Activated naive CD8-positive, alpha-beta T cell treated with anti-CD3 and anti-CD28 coated beads, Interleukin-2, amount 10 ng/mL, durations not matched to agents 7 days and 5 days (primary cell): Measurements from ENCODE around the gene EPB41L4A. TPM values are rescaled to one million over a fixed set of nuclear protein-coding genes. Genes with fewer than 3 reads are reported as not detected.

Experiments used
- ATAC-seq: fragments of 150-1000 bp; cut with Tn5 transposase; one replicate; pipeline ENCODE4 v1.10.0; 2021; ENCODE audit warnings: low read depth, moderate library complexity
- POLR2A ChIA-PET: fragments of 350-600 bp; sonication (Branson Sonifier 250); formaldehyde crosslinking; loops from one replicate; lab custom pipeline; 2021; ENCODE audit warnings: antibody characterized with exemption; lab: Charles Lee
- DNase-seq: peaks from one replicate; pipeline ENCODE4 v3.0.0; 2021
- H3K27ac Mint-ChIP-seq: one replicate; pipeline ENCODE4 v1.8.0; 2022; ENCODE audit warnings: mild to moderate bottlenecking, mixed read lengths
- H3K27me3 Mint-ChIP-seq: one replicate; pipeline ENCODE4 v1.8.0; 2022; ENCODE audit warnings: mild to moderate bottlenecking, moderate library complexity, mixed read lengths
- H3K36me3 Mint-ChIP-seq: one replicate; pipeline ENCODE4 v1.8.0; 2021; ENCODE audit warnings: mild to moderate bottlenecking, mixed read lengths
- H3K4me1 Mint-ChIP-seq: one replicate; pipeline ENCODE4 v1.8.0; 2021; ENCODE audit warnings: mixed read lengths
- H3K4me3 Mint-ChIP-seq: one replicate; pipeline ENCODE4 v1.8.0; 2022; ENCODE audit warnings: mild to moderate bottlenecking, moderate library complexity, mixed read lengths
- H3K9me3 Mint-ChIP-seq: one replicate; pipeline ENCODE4 v1.8.0; 2021; ENCODE audit warnings: mixed read lengths
- total RNA-seq, 2 experiments: library from RNA; stranded (reverse); gene quantifications; one replicate each; pipeline ENCODE4 v1.2.3, GENCODE V29; 2021

EPB41L4A gene
- total RNA-seq, 2 experiments from 2014 or later, result 0.11 to 1.0 TPM

DNA sequence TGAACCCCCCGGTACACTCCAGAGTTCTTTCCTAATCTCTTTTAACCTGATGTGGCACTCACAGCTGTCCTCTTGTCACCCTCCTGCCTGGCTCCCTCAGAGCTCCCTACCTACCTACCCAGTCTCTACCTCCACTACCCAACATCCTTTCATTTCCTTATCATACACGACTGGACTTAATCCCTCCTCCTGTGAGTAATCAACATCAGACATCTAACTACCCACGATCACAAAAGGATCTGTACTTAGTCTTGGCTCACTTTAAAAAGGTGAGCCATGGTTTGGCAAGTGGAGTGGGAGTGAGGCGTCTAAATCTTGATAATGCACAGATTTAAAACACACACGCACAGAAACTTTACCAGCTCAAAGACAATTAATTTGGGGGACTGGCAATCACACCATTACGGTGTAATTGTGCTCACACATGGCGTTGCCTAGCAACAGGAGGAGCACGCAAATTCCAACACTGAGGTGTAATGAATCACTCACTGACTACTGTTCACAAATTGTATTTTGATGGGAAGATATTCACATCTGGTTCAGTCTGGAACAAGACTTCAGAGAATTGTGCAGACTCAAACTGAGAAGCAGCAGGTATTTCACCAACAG lies 235.9 kb downstream of the EPB41L4A start:
- Mint-ChIP-seq H3K9me3 (no peaks in the 10 kb centered on the region), H3K4me1 (no peaks in the 10 kb centered on the region), H3K27ac (no peak overlapping the region), H3K4me3 (no peak overlapping the region), H3K36me3 (no peaks in the 10 kb centered on the region), H3K27me3 (peaks cover 50% of the 10 kb centered on the region)
- no peak for DNase-seq
- ATAC-seq, result no peak
- POLR2A ChIA-PET, result no interaction called here

DNA sequence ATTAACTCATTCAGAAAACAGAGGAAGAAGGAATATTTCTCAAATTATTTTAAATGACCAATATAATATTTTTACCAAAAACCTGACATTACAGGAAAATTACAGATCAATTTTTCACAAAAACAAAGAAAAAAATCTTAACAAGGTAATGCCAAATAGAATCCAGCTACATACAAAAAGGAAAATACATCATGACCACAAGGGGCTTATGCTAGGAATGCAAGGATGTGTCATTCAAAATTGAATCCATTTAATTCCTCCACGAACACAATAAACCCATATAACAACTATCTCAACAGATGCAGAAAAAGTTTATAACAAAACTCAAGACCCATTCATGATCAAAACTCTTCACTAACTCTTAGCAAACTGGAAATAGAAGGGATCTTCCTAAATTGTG lies 239.8 kb downstream of the EPB41L4A start:
- no peak overlapping the region for H3K4me3 Mint-ChIP-seq
- peaks cover 2% of the 10 kb centered on the region for H3K4me1 Mint-ChIP-seq

DNA sequence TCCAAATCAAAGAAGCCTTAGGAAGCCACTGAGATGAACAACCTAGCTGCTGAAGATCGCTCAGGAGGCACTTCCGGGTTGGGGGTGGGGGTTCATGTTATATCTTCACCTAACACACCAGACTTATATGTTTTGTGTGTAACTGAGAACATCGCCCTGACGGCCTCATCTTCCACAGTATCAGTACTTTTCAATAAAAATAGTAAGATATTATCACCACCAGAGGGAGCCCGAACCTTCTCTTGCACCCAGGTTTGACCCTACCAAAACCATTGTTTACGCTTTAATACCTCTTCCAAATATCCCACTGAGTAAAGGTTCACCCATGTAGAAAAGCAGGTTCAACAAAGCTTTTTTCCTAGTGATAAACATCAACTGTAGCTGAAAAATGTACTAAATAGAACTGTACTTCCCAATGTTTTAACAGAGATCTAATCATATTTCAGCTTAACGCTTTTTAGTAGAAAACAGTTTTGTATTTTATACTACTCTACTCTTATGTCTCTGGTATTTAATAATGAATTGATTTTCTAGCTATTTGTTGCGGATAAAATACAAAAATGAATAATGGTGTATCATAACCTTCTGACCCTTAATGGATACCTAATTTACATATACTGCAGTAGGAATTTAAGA lies 244.0 kb downstream of the EPB41L4A start:
- H3K27me3 Mint-ChIP-seq, result peaks cover 12% of the 10 kb centered on the region
- H3K4me1 Mint-ChIP-seq, result peaks cover 2% of the 10 kb centered on the region
- H3K36me3 Mint-ChIP-seq, result no peaks in the 10 kb centered on the region
- H3K27ac Mint-ChIP-seq, result no peak overlapping the region
- DNase-seq (no peak), ATAC-seq (peak; percentile 82)
- no peak overlapping the region for H3K4me3 Mint-ChIP-seq
- POLR2A ChIA-PET, result no interaction called here
- no peaks in the 10 kb centered on the region for H3K9me3 Mint-ChIP-seq

More for the DNA sequence above, 239.8 kb downstream of the EPB41L4A start:
- Mint-ChIP-seq H3K36me3 (no peaks in the 10 kb centered on the region), H3K27me3 (peaks cover 32% of the 10 kb centered on the region), H3K9me3 (no peaks in the 10 kb centered on the region), H3K27ac (no peak overlapping the region)
- POLR2A ChIA-PET, result no interaction called here
- ATAC-seq, result no peak
- DNase-seq, result no peak

DNA sequence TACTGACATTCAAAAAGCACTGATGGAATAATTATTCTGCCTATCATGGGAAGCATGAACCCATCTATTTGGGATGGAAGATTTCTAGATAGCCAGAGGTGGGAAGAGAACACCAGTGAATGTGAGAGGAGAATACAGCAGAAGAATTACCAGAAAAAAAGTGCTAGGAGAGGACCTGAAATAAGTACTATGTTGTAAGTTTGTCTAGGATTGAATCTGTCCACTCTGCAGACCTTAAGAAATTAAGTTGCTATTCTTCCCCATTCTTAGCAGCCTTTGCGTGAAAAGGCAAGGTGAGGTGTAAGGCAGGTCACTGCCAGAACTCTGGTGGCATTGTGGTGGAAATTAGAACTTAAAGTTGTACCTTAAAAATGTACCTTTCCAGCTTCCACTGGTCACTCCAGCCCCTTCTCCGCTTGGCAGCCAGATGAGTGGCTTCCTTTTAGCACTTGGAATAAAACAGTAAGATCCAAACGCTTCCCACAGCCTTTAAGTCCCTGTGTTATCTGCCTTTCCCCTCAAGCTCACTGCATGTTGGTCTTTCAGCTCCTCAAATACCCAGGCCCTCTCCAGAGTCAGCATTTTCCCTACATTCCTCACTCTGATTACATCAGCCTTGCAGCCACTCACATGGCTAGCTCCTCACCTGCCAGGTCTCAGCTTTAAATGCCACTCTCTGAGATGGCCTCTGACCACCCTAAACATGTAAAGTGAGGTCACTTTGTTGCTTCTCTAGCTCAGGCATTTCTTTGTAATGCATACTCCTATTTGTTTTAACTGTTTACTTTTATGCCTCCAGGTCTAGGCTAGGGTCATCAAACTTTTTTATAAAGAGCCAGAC lies 253.0 kb downstream of the EPB41L4A start:
- no peak overlapping the region for H3K4me3 Mint-ChIP-seq
- peaks cover 10% of the 10 kb centered on the region for H3K36me3 Mint-ChIP-seq

DNA sequence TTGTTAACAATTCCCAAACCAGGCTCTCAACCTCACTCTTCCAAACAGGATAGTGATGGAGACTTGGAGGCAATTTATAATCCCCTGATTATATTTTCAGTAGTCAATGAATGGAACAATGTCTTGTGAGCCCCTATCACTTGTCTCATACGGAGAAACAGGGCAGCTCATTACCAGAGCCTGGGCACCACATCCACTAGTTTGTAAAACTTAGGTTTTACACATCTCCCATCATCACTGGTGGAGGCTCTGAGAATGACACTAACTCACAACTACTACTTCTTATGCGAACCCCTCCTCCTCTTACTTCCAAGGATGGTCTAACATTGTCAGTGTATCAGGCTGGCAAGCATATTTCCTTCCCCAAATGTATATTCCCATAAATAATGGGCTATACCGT lies 253.7 kb downstream of the EPB41L4A start:
- Mint-ChIP-seq H3K27ac (peak overlapping the region; percentile 3), H3K36me3 (peaks cover 10% of the 10 kb centered on the region), H3K9me3 (peaks cover under 1% of the 10 kb centered on the region), H3K4me1 (peaks cover 15% of the 10 kb centered on the region), H3K27me3 (no peaks in the 10 kb centered on the region), H3K4me3 (no peak overlapping the region)
- ATAC-seq (no peak), DNase-seq (no peak)
- POLR2A ChIA-PET, result no interaction called here

More for the DNA sequence above, 253.0 kb downstream of the EPB41L4A start:
- no peak for ATAC-seq
- no peaks in the 10 kb centered on the region for H3K27me3 Mint-ChIP-seq
- POLR2A ChIA-PET, result no interaction called here
- DNase-seq, result no peak
- H3K9me3 Mint-ChIP-seq, result no peaks in the 10 kb centered on the region
- H3K27ac Mint-ChIP-seq, result no peak overlapping the region
- H3K4me1 Mint-ChIP-seq, result peaks cover 13% of the 10 kb centered on the region

DNA sequence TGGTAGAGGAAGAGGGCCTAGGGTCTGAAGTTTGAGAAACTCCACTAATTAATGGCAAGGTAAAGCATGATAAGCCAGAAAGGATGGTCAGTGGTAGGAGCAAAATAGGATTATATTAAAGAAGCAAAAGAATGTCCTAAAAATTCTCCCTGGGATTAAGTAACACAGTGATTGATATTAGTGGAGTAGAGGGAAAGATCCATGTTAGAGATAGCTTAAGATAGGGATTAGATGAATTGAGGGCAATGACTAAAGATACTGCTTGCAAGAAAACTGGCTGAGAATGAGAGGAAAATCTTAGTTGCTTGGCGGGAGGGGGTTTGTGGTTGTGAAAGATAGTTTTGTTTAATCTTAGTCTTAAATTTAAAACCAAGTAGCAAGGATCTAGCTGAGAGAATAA lies 255.6 kb downstream of the EPB41L4A start:
- no peak overlapping the region for H3K4me3 Mint-ChIP-seq
- POLR2A ChIA-PET, result no interaction called here
- DNase-seq, result no peak
- H3K9me3 Mint-ChIP-seq, result peaks cover 2% of the 10 kb centered on the region
- ATAC-seq, result no peak
- no peak overlapping the region for H3K27ac Mint-ChIP-seq
- peaks cover 10% of the 10 kb centered on the region for H3K36me3 Mint-ChIP-seq
- H3K4me1 Mint-ChIP-seq, result peaks cover 18% of the 10 kb centered on the region
- H3K27me3 Mint-ChIP-seq, result no peaks in the 10 kb centered on the region

DNA sequence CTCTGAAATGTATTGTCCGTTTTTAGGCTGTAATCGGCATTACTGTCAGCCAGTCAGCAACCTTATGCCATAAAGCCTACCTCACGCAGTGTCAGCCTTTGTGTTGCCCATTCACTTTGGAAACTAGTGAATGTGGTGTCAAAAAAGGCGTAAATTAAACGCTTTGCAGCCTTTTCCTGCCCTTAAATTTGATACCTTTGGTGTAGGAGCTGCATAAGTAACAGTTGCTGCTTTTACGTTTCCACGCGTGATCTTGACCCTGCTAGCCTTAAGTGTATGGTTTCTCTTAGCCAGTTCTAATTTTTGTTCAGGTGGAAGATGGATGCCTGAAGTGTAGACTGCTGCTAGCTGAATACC lies 257.7 kb downstream of the EPB41L4A start:
- Mint-ChIP-seq H3K27me3 (no peaks in the 10 kb centered on the region), H3K9me3 (peaks cover 2% of the 10 kb centered on the region), H3K27ac (peak overlapping the region; percentile 88), H3K36me3 (peaks cover 10% of the 10 kb centered on the region), H3K4me1 (peaks cover 18% of the 10 kb centered on the region), H3K4me3 (peak overlapping the region; percentile 92)
- no peak for DNase-seq
- no peak for ATAC-seq
- POLR2A ChIA-PET, result interaction anchor here (0.8 to 1.5 kb wide), 5 partner anchors 8 to 815 kb away, joined by 3 to 4 read pairs (median 4); partner anchors contain the start of genes DCP2 and NREP

DNA sequence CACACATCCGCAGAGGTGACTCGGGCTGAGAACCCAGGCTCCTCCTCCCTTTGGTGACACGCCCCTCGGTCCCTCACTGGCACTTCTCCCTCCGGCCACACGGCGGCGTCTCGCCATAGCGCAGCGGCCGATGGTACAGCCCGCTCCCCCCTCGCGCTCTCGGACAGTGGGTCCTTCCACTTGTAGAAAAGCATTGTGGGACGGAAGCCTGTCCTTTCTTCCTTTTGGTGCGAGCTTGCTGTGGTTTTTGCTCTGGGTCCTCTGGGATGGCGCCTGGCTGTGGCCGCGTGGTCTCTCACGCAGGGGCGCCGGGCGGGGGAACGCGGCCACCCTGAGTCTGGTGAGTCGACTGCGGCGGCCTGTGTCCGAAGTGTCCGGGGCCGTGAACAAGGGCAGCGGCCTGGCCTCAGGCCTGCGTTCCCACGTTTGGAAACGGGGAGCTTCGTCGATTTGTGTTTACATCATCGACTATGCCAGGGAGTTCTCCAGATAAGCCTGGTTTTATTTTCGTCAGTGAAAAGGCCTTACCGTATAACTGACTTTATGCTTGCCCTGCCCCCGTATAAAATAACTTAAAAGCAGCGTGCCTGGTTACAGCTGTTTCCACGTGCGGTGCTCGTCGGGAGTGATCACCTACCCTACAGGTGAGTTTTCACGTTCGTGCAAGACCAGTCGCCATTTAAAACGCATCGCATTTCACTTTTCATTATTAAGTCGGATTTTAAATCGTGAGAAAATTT lies 258.3 kb downstream of the EPB41L4A start:
- POLR2A ChIA-PET, result interaction anchor here (0.8 to 1.5 kb wide), 6 partner anchors 8 to 815 kb away, joined by 3 to 4 read pairs (median 4); partner anchors contain the start of genes DCP2 and NREP
- H3K36me3 Mint-ChIP-seq, result peaks cover 10% of the 10 kb centered on the region

DNA sequence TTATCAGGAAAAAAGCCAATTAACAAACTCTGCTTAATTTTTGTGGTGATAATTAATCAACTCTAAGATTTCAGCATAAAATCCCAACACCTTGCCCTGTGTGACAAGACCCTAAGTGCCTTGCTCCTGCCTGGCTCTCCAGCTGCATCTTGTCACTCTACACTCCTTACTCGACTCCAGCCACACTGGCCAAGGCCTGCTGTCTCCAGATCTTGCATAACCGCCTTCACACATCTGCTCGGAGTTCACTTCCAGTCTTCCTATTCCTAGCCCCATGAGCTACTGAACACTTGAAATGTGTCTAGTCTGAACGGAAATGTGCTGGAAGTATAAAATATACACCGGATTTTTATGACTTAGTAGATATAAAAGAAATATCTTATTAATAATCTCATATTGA lies 259.6 kb downstream of the EPB41L4A start:
- H3K4me1 Mint-ChIP-seq, result peaks cover 18% of the 10 kb centered on the region
- no peak for ATAC-seq
- peaks cover 8% of the 10 kb centered on the region for H3K36me3 Mint-ChIP-seq
- peaks cover 2% of the 10 kb centered on the region for H3K9me3 Mint-ChIP-seq
- no peak overlapping the region for H3K4me3 Mint-ChIP-seq
- DNase-seq, result no peak
- H3K27me3 Mint-ChIP-seq, result no peaks in the 10 kb centered on the region
- POLR2A ChIA-PET, result no interaction called here
- H3K27ac Mint-ChIP-seq, result no peak overlapping the region

More for the DNA sequence above, 258.3 kb downstream of the EPB41L4A start:
- Mint-ChIP-seq H3K27ac (peak overlapping the region; percentile 88), H3K27me3 (no peaks in the 10 kb centered on the region), H3K4me3 (peak overlapping the region; percentile 92), H3K4me1 (peaks cover 18% of the 10 kb centered on the region), H3K9me3 (peaks cover 2% of the 10 kb centered on the region)
- DNase-seq, result peak; percentile 95
- peak; percentile 92 for ATAC-seq

DNA sequence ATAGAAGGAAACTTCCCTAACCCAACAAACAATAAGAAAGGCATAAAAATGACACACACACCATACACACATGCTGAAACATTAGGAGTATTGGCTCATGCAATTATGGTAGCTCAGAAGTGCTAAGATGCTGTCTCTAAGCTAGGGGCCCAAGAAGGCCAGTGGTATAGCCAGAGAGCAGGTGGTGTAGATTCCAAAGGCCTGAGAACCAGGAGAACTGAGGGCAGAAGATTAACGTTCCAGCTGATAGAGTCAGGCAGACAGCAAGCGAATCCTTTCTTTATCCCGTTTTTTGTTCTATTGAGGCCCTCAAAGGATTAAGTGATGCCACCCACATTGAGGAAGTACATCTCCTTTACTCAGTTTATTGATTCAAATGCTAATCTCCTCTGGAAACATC lies 262.9 kb downstream of the EPB41L4A start:
- Mint-ChIP-seq H3K4me1 (peaks cover 5% of the 10 kb centered on the region), H3K9me3 (peaks cover 2% of the 10 kb centered on the region), H3K27ac (no peak overlapping the region), H3K4me3 (no peak overlapping the region), H3K27me3 (no peaks in the 10 kb centered on the region), H3K36me3 (no peaks in the 10 kb centered on the region)
- ATAC-seq, result no peak
- no peak for DNase-seq
- POLR2A ChIA-PET, result no interaction called here

DNA sequence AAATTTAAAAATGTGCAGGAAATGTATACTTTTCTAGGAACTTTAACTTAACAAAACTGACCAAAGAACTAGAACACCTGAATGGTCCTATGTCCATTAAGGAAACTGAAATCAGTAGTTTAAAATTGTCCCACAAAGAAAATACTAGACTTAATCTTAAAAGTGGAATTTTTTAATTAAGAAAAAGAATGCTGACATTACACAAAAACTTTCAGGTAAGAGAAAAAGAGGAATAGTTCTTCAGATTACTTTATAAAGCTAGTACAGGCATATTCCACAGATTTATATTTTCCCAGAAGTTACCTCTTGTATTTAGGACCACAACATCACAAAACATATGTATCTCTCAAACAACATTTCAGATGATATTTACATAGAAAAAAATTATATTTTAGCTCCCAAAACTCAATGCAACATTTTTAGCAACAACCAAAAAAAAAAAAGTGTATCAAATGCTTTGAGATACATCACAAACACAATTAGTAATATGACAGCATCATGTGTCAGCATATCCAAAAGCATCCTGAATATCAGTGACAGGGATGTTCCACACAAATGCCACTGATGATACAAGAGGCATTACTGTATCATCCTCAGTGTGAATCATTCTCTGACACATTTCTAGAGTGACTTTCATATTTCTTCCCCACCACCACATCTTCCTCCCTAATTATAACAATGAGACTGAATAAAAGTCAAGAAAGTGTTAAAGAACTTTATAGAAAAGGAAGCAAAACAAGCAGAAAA lies 264.0 kb downstream of the EPB41L4A start:
- Mint-ChIP-seq H3K4me1 (peaks cover under 1% of the 10 kb centered on the region), H3K4me3 (no peak overlapping the region), H3K27me3 (peaks cover 5% of the 10 kb centered on the region), H3K27ac (no peak overlapping the region), H3K9me3 (no peaks in the 10 kb centered on the region), H3K36me3 (no peaks in the 10 kb centered on the region)
- ATAC-seq, result no peak
- POLR2A ChIA-PET, result no interaction called here
- DNase-seq, result no peak

DNA sequence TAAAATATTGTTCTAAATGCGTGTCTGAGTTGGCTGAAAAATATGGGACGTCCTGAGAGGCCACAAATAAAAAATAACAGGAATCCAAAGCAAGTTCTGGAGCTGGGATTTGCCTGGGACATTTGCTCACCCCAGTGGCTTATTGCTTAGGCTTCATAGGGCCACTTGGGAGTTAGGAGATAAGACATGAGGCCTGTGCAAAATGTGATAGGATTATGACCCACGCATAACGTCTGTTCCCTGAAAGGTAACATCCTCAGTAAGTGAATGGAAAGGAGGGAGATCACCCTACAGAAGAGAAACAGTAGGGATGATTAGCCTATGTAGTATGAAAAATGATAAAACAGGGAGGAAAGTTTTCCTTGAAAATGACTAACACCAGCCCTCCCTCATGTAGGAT lies 269.4 kb downstream of the EPB41L4A start:
- H3K4me3 Mint-ChIP-seq, result no peak overlapping the region
- peaks cover 19% of the 10 kb centered on the region for H3K27me3 Mint-ChIP-seq
- no peak for DNase-seq
- H3K4me1 Mint-ChIP-seq, result no peaks in the 10 kb centered on the region
- no peaks in the 10 kb centered on the region for H3K36me3 Mint-ChIP-seq
- POLR2A ChIA-PET, result no interaction called here
- ATAC-seq, result no peak
- no peak overlapping the region for H3K27ac Mint-ChIP-seq
- H3K9me3 Mint-ChIP-seq, result no peaks in the 10 kb centered on the region
